ENCODE measurements around the gene STAMBP. TPM values are rescaled to one million over a fixed set of nuclear protein-coding genes. Genes with fewer than 3 reads are reported as not detected.

STAMBP gene
- total and polyA plus RNA-seq, 2 donors (not counting 3 experiments of a cell fraction or from before 2014, with no cell fraction given) = 18.0 to 21.3 TPM

- ChIA-PET CTCF (interaction anchor here (1.0 kb wide), 1 partner anchor 12 kb away, joined by 4 read pairs; no protein-coding TSS in a partner anchor), POLR2A (no interaction called here)
- H3K4me3 ChIP-seq (replicated peaks in 1 of 3; ENCODE audit: insufficient read depth in 1 of 3, low read depth in 1 of 3, low read length in 3 of 3) = no peak overlapping the region
- no peak overlapping the region for H3K27ac ChIP-seq (ENCODE audit: insufficient read depth, low read depth, low read length)
- no peak for TF ChIP-seq POLR2A (IDR thresholded peaks at IDR 0.05; ENCODE audit: low read depth, low read length)
- no peak for TF ChIP-seq EZH2 (IDR thresholded peaks at IDR 0.05; ENCODE audit: borderline replicate concordance, low read depth, low read length, severe bottlenecking)
- no peak for TF ChIP-seq FOS (IDR thresholded peaks at IDR 0.05; ENCODE audit: borderline replicate concordance, insufficient read depth, low read length)
- no peak for TF ChIP-seq JUN (IDR thresholded peaks at IDR 0.05; ENCODE audit: borderline replicate concordance, insufficient read depth, insufficient read length, low read depth)
- TF ChIP-seq MYC (IDR thresholded peaks at IDR 0.05; ENCODE audit: low read depth, low read length) = no peak
- no peak for TF ChIP-seq CTCF (IDR thresholded peaks at IDR 0.05; ENCODE audit: extremely low read depth in 1 of 2, insufficient read depth in 1 of 2, low read depth in 1 of 2, low read length in 2 of 2)
- no peak for TF ChIP-seq GATA2 (IDR thresholded peaks at IDR 0.05; ENCODE audit: insufficient read depth, insufficient read length, low read depth, low read length)
- TF ChIP-seq MAX (IDR thresholded peaks at IDR 0.05; ENCODE audit: insufficient read depth, insufficient read length) = no peak
- TF ChIP-seq POLR2AphosphoS5 (IDR thresholded peaks at IDR 0.05; ENCODE audit: insufficient read depth, low read depth, low read length) = no peak
- H4K20me1 ChIP-seq (replicated peaks; ENCODE audit: control insufficient read depth, extremely low read depth, insufficient read depth, low read length) = no peaks in the 10 kb centered on the region
- H3K9me1 ChIP-seq (replicated peaks; ENCODE audit: control insufficient read depth, extremely low read depth, insufficient read depth, low read length) = no peaks in the 10 kb centered on the region
- dilution Hi-C loops (cut with MboI; ENCODE audit: extremely low pct_ligation_motif_present, low sequenced_read_pairs) (no loop called here), intact Hi-C loops (cut with micrococcal nuclease) (no loop called here)
- BruUV-seq (replicated peaks) = no TSS peak
- H3K36me3 ChIP-seq (ENCODE audit: control insufficient read depth in 2 of 2, extremely low read depth in 1 of 2, insufficient read depth in 2 of 2, low read length in 2 of 2) = no peaks in the 10 kb centered on the region
- H3K4me2 ChIP-seq (ENCODE audit: insufficient read depth, low read length) = no peak overlapping the region
- no peak for DNase-seq (ENCODE audit: low read depth, low spot score)
- FAIRE-seq = no peak
- H3K9ac ChIP-seq (replicated peaks; ENCODE audit: extremely low read depth, insufficient read depth, low read length) = no peak overlapping the region
- no peak overlapping the region for H2AFZ ChIP-seq (ENCODE audit: low read depth, low read length)
- no peaks in the 10 kb centered on the region for H3K9me3 ChIP-seq (replicated peaks; ENCODE audit: control insufficient read depth, insufficient read depth, low read length)
- H3K79me2 ChIP-seq (ENCODE audit: control insufficient read depth, insufficient read depth, low read length) = no peaks in the 10 kb centered on the region
- no peaks in the 10 kb centered on the region for H3K4me1 ChIP-seq (ENCODE audit: control insufficient read depth, extremely low read depth, insufficient read depth, low read length)
- H3K27me3 ChIP-seq (ENCODE audit: control insufficient read depth in 2 of 2, insufficient read depth in 2 of 2, low read length in 2 of 2) = no peaks in the 10 kb centered on the region
Measured at GRCh38 chr2:73885406-73885805, 56.6 kb downstream of the STAMBP start.
